Keratinocyte (primary cell): Measurements from ENCODE around the gene TRIM4. TPM values are rescaled to one million over a fixed set of nuclear protein-coding genes. Genes with fewer than 3 reads are reported as not detected.
"Not testable (repeated sequence)": the region's sequence is repeated elsewhere in the genome, so short reads cannot be mapped to it uniquely, and the experiment has no call there.

Source experiments
- DNase-seq: peaks from one replicate; pipeline ENCODE4 v3.0.0-alpha.2; 2011; ENCODE audit warnings: low read depth, missing footprints, low spot score
- FAIRE-seq: peaks from 2 replicates; lab custom pipeline; 2011; peaks lifted over from hg19 to GRCh38; lab: Jason Lieb, UNC
- H2AFZ ChIP-seq: 2 replicates; pipeline ENCODE4 v1.6.0; 2012; ENCODE audit warnings: low read length, control low read depth, inconsistent platforms; ENCODE audit not compliant: control insufficient read depth
- H3K27ac ChIP-seq: 2 replicates; pipeline ENCODE4 v1.5.1; 2011; ENCODE audit warnings: low read length; ENCODE audit not compliant: control insufficient read depth, insufficient read depth
- H3K27me3 ChIP-seq: 3 replicates; pipeline ENCODE4 v1.6.0; 2011; ENCODE audit warnings: low read length; ENCODE audit not compliant: control insufficient read depth, insufficient read depth; ENCODE audit errors: extremely low read depth
- H3K36me3 ChIP-seq, 2 experiments: 2 replicates in 1 of 2; 3 replicates in 1 of 2; pipeline ENCODE4 v1.5.1; 2011; ENCODE audit warnings: low read length in 2 of 2, mild to moderate bottlenecking in 1 of 2; ENCODE audit not compliant: control insufficient read depth in 2 of 2, insufficient read depth in 2 of 2; ENCODE audit errors: extremely low read depth in 1 of 2
- H3K4me1 ChIP-seq: 3 replicates; pipeline ENCODE4 v1.5.1; 2011; ENCODE audit warnings: low read length; ENCODE audit not compliant: control insufficient read depth, insufficient read depth; ENCODE audit errors: extremely low read depth
- H3K4me2 ChIP-seq: 3 replicates; pipeline ENCODE4 v1.6.0; 2011; ENCODE audit warnings: low read depth, low read length; ENCODE audit not compliant: control insufficient read depth, insufficient read depth; ENCODE audit errors: extremely low read depth
- H3K4me3 ChIP-seq, 3 experiments: fragments of 200-600 bp in 1 of 3; sonication (generic) in 1 of 3; 2 replicates in 2 of 3; 3 replicates in 1 of 3; pipeline ENCODE4 v1.5.1; 2011 to 2016; ENCODE audit warnings: low read length in 3 of 3, mild to moderate bottlenecking in 3 of 3, control low read depth in 2 of 3, inconsistent platforms in 1 of 3, low read depth in 1 of 3, mixed read lengths in 1 of 3, mixed run types in 1 of 3, moderate library complexity in 1 of 3; ENCODE audit not compliant: control insufficient read depth in 2 of 3, insufficient read depth in 2 of 3; ENCODE audit errors: extremely low read depth in 1 of 3
- H3K79me2 ChIP-seq: 2 replicates; pipeline ENCODE4 v1.6.0; 2012; ENCODE audit warnings: low read length; ENCODE audit not compliant: control insufficient read depth, insufficient read depth
- H3K9ac ChIP-seq: 3 replicates; pipeline ENCODE4 v1.6.0; 2011; ENCODE audit warnings: low read length; ENCODE audit not compliant: control insufficient read depth, insufficient read depth; ENCODE audit errors: extremely low read depth
- H3K9me1 ChIP-seq: 3 replicates; pipeline ENCODE4 v1.6.0; 2011; ENCODE audit warnings: low read length; ENCODE audit not compliant: control insufficient read depth, insufficient read depth; ENCODE audit errors: extremely low read depth
- H3K9me3 ChIP-seq: 2 replicates; pipeline ENCODE4 v1.5.1; 2012; ENCODE audit warnings: low read depth, low read length; ENCODE audit not compliant: control insufficient read depth
- H4K20me1 ChIP-seq: 3 replicates; pipeline ENCODE4 v1.6.0; 2011; ENCODE audit warnings: low read length; ENCODE audit not compliant: control insufficient read depth, insufficient read depth; ENCODE audit errors: extremely low read depth
- EZH2 ChIP-seq: IDR thresholded peaks from one replicate; pipeline ENCODE4 v1.6.1; 2012; ENCODE audit warnings: inconsistent platforms, mild to moderate bottlenecking, low read length, moderate library complexity
- dilution Hi-C: fragments of 300-500 bp; cut with MboI; formaldehyde crosslinking; loops from one replicate; pipeline ENCODE4 v1.7.0; 2020; ENCODE audit warnings: low sequenced_read_pairs; ENCODE audit not compliant: extremely low pct_ligation_motif_present
- polyA plus RNA-seq, 5 experiments: library from polyadenylated mRNA; depleted of rRNA in 3 of 5; stranded (reverse) in 3 of 5; stranded (forward) in 1 of 5; unstranded in 1 of 5; fragments of >200 nt; gene quantifications; 1 replicate in 1 of 5; 2 replicates in 3 of 5; 3 replicates in 1 of 5; pipeline versions ENCODE4 v1.2.1 to v1.2.3, GENCODE V29; 2011 to 2012; ENCODE audit warnings: missing spikeins in 2 of 5, low read depth in 1 of 5, low replicate concordance in 1 of 5

TRIM4 gene
- polyA plus RNA-seq, 1 donor (not counting 4 experiments of a cell fraction or from before 2014, with no cell fraction given): 25.5 TPM

GRCh38 chr7:99893280-99893679 lies 26.1 kb downstream of the TRIM4 start:
- Histone ChIP-seq H4K20me1 (no peaks in the 10 kb centered on the region), H3K4me1 (no peaks in the 10 kb centered on the region), H2AFZ (no peak overlapping the region), H3K4me3 (no peak overlapping the region), H3K9me1 (peaks cover 2% of the 10 kb centered on the region), H3K27me3 (no peaks in the 10 kb centered on the region), H3K4me2 (no peak overlapping the region), H3K27ac (no peak overlapping the region), H3K79me2 (no peaks in the 10 kb centered on the region), H3K36me3 (peaks cover 1 to 7% of the 10 kb centered on the region in 2 experiments), H3K9ac (no peak overlapping the region), H3K9me3 (no peaks in the 10 kb centered on the region)
- DNase-seq (no peak), FAIRE-seq (no peak)
- TF ChIP-seq EZH2: no peak
- dilution Hi-C loops: no loop called here

GRCh38 chr7:99890348-99890747 lies 29.0 kb downstream of the TRIM4 start:
- H3K9me3 ChIP-seq, H2AFZ ChIP-seq, H3K79me2 ChIP-seq, H3K4me1 ChIP-seq, H3K4me2 ChIP-seq, FAIRE-seq, H3K36me3 ChIP-seq, dilution Hi-C loops, H3K27ac ChIP-seq, H4K20me1 ChIP-seq, H3K9ac ChIP-seq, H3K27me3 ChIP-seq, H3K4me3 ChIP-seq, DNase-seq, H3K9me1 ChIP-seq: not testable (repeated sequence)

GRCh38 chr7:99888366-99888765 lies 31.0 kb downstream of the TRIM4 start:
- FAIRE-seq, dilution Hi-C loops, H3K4me1 ChIP-seq, H4K20me1 ChIP-seq, H3K9me1 ChIP-seq, H3K4me2 ChIP-seq, H3K27ac ChIP-seq, H3K4me3 ChIP-seq, H3K9ac ChIP-seq, H3K27me3 ChIP-seq, H2AFZ ChIP-seq, H3K79me2 ChIP-seq, H3K36me3 ChIP-seq, DNase-seq, H3K9me3 ChIP-seq: not testable (repeated sequence)
